Stimulated activated CD4-positive, alpha-beta T cell treated with anti-CD3 and anti-CD28 coated beads, Interleukin-1b, Interleukin-23, amount 100 ng/mL, for 1 hour (primary cell): ENCODE data around the gene CIAPIN1.
"Not testable (repeated sequence)": the region's sequence is repeated elsewhere in the genome, so short reads cannot be mapped to it uniquely, and the experiment has no call there.

Experiments
- DNase-seq, 2 donors: peaks; one replicate each; pipeline ENCODE4 v3.0.0-alpha.2; 2020; ENCODE audit warnings: low read depth in 2 of 2

CIAPIN1 gene

DNA sequence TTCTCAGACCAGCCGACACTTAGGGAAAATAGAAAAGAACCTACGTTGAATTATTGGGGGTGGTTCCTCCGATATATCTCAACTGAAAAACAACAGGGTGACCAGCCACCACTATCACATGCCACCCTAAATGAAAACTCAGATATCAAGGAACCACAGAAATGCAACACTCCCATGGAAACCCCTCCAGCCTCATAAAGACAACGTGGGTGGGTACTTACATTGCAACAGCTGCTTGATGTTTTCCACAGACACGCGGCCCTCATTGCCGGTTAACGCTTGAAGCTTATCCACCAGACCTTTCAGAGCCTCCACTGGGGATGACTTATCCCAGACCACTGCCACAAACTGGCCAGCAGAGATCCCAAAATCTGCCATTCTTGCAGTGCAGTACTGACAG, 6.6 kb downstream of the CIAPIN1 start:
- DNase-seq: not testable (repeated sequence)

DNA sequence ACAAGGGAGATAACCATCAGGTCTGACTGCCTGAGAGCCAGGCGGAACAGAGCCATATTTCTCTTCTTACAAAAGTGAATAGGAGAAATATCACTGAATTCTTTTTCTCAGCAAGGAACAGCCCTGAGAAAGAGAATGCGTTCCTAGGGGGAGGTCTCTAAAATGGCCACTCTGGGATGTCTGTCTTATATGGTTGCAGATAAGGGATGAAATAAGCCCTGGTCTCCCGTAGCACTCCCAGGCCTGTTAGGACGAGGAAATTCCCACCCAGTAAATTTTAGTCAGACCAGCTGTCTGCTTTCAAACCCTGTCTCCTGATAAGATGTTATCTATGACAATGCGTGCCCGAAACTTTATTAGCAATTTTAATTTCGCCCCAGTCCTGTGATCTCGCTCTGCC, 7.2 kb downstream of the CIAPIN1 start:
- DNase-seq: not testable (repeated sequence)

DNA sequence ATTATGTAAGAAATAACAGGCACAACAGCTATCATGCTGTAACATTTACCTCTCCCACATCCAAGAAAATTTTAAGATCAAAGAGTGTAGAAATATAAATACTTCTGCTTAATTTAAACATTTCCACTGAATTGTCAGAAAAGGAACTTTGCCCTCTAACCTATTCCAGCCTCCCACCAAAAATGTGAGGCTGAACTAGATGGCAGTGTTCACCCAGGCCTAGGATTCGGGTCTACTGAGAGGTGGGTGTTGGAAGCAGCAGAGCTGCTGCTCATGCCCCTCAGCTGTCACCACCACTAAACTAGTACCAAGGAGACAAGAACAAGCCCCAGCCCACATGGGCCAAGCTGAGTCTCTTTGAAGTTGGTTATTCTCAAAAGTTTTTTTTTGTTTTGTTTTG, 11.3 kb downstream of the CIAPIN1 start:
- no peak for DNase-seq

DNA sequence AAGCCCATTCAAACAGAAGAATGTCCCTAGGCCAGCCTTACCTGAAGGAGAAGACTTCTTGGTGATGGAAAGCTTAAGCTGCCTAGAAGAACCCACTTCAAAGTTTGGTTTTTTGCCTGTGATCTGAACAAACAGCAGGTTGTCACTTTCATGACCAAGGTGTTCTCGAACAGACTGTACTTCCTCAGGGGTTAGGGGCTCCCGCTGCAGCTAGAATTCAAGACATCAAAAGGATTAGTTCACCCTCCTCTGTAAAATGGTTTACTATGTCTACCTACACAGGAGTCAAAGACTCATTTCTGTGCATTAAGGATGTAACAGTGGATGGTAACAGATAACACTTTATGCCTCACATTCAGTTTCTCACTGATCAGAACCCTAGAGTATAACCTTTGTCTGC, 13.2 kb downstream of the CIAPIN1 start:
- no peak for DNase-seq

DNA sequence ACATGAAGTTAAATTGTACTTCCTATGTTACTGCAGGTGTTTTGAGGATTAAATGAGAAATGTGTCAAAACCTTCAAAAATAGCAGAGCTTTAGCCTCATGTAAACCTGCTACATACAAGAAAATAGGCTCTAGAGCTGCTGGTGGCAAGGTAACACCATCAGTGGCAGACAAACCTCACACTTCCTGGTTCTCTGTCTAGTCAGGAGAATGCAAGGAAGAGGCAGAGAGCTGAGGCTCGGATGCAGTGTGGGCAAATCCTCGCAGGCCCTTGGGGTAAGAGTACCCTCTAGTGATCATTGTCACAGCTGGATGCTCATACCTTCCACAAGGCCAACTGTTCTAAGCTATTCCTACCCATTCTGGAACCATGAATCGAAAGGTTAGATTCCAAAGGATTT, 14.2 kb downstream of the CIAPIN1 start:
- no peak for DNase-seq

DNA sequence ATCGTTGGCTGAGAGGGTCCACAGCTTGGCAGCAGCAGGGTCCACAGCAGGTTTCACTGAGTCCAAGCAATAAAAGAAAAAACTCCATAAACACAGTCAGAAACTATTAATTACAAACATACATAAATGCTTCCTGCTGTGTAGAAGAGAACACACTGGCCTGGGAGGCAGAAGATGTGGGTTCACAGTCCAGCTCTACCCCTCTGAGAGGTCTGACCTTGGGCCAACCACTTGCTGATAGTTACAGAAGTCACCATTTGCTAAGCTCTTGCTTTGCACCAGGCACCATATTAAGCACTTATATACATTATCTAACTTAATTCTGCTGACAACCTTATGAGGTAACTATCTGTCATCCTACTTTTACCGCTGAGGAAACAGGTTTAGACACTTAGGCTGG, 14.7 kb downstream of the CIAPIN1 start:
- no peak for DNase-seq

DNA sequence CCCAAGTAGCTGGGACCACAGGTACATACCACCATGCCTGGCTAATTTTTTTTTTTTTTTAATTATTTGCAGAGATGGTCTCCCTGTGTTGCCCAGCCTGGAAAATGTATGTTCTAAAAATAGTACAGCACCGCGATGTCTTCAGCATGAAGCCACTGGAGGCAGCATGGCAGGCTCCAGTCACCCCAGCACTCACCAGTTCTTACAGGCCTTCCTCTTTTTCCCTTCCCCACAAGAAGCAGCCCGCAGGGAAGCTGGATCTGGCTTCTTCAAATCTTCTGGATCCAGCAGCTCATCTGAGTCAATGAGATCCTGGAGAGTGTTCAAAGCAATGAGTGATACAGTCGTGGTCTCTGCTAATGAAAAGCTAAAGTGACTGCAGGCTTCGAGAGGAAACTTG, 16.2 kb downstream of the CIAPIN1 start:
- DNase-seq: no peak

DNA sequence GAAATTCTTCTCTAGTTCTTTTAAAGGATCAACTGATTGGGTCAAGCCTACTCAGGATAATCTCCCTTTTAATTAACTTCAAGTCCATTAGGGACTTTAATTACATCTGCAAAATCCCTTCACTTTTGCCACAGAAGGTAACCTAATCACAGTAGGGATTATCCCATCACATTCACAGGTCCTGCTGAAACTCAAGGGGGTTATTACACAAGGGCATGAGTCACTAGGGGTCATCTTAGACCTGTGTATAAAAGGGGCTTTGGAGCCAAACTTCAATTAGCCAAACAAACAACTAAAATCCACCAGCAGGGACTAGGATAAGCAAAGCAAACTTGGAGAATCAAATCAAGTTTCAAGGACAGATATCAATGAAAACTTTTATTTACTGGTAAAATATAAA, 19.4 kb downstream of the CIAPIN1 start:
- no peak for DNase-seq

DNA sequence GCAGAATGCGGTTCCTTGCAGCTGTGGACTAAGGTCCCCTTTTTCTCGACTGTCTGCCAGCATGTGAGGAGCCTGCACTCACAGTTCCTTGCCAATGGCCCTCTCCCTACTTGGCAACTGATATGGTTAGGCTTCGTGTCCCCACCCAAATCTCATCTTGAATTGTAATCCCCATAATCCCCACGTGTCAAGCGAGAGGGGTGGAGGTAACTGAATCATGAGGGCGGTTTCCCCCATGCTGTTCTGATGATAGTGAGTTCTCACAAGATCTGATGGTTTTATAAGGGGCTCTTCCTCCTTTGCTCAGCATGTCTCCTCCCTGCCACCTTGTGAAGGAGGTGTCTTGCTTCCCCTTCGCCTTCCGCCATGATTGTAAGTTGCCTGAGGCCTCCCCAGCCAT, 19.9 kb downstream of the CIAPIN1 start:
- no peak for DNase-seq

DNA sequence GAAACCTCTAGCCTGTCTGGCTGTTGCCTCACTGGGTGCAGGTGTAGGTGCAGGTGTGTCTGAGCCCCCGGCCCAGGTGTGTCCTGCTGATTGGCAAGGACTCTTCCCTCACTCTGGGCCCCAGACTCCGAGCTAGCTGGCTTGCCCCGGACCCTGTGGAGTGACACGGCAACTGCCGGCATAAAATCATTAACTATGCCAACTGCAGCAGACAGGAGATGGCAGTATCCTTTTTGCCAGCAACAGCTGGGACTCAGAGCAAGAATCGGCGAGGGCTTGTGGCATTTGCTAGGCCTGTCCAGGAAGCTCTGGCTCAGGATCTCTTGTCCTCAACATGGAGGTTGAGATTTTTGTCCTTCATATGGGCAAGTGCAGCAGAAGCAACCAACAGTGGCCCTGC, 20.8 kb downstream of the CIAPIN1 start:
- DNase-seq: no peak

DNA sequence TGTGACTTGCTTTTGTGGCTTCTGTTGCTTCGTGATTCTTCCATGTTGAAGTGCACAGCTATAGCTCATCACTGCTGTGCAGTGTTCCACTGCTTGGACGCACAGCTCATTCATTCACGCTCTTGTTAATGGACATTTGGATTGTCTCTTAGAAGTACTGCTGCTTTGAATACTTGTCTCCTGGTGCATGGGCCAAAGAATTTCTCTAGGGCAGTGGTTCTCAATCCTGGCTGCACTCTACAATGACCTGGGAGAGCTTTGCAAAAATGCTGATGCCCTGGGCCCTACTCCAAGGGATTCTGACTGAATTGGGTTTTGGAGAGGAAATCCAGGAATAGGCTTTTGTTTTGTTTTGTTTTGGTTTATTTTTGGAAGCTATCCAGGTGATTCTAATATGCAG, 22.6 kb downstream of the CIAPIN1 start:
- no peak for DNase-seq

DNA sequence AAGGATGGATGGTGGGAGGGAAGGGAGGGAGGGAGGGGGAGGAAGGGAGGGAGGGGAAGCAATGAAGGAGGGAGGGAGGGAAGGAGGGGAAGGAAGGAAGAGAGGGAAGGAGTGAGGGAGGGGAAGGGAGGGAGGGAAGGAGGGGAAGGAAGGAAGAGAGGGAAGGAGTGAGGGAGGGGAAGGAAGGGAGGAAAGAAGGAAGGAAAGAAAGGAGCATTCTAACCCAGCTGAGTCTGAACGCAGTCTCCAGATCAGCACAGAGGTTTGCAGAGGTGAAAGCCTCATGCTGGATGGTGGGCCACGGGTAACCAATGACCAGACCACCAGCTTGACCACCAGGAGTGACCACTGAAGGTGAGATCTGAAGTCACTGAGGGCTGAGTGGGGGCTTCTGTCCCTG, 24.0 kb downstream of the CIAPIN1 start:
- DNase-seq: no peak

DNA sequence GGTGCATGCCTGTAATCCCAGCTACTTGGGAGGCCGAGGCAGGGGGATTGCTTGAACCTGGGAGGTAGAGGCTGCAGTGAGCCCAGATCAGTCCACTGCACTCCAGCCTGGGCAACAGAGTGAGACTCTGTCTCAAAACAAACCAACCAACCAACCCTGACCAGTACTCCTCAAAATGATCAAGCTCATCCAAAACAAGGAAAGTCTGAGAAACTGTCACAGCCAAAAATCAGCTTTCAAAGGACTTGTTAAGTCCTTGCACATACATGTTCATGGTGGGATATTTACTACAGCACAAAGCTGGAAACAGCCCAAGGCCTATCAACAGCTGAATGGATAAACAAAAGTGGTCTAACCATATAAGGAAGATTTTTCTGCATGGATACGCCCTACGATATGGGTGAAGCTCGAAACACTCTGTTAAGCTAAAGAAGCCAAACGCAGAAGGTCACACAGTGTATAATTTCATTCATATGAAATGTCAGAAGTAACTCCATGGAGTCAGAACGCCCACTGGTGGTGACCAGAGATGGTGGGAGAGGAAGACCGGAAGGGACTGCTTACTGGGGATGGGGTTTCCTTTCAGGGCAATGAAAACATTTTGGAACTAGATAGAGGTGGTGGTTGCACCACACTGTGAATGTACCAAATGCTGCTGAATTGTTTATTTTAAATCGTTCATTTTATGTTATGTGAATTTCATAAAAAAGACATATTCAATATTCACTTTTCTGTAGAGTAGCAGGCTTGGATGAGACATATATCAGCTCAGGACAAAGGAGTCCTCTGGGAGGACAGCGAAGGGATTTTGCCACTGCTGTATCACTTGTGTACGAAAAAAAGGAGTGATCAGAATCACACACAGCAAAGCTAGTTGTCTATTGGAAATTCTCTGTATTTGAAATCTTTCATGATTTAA, 24.9 kb downstream of the CIAPIN1 start:
- no peak for DNase-seq

DNA sequence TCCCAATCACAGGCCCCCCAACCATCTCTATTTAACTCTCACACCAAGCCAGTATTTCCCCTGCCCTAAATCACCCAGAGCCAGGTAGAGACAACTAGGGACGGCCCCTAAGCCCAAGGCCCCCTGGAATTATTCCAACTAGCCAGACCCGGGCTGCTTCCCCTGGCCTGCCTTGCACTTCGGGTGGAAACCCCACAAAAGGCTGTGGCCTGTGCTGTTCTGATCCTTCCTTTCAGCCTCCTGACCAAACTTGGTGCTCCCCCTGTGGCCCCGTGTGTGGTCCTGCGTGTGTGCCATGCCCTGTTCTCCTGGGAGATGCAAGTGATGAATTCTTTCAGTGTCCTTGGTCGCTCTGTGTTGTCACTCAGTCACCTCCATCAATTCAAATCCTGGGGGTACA, 27.7 kb downstream of the CIAPIN1 start:
- no peak for DNase-seq

DNA sequence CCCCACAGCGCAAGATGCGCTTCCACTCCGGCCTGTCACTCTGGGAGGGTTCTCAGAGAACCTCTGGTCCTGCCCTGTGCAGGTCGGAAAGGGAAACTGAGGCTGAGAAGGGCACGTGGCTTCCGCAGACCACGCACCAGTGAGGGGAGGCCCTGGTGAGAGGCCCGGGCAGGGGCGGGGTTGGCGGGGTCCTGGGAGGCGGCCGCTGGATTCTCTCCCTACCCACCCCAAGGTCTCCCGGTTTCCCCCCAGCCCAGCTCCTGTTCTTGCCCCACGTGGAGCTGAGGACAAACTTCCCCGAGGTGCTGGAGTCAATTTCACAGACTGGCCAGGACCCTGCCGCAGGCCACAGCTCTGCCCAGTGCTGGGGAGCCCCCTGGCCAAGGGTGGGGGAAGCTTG, 31.1 kb downstream of the CIAPIN1 start:
- DNase-seq: no peak

DNA sequence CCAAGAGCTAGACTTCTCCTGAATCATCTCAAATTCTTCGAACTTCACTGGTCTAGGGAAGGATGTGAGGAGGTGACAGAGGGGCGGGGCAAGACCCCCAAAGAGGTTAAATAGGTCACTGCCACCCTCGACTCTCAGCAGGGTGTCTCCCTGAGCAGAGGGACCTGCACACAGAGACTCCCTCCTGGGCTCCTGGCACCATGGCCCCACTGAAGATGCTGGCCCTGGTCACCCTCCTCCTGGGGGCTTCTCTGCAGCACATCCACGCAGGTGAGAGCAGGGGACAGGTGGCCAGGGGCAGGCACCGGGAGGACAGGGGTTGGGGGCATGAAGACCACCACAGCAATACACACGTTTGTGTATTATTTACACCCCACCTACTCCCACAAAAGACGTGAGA, 33.5 kb downstream of the CIAPIN1 start:
- no peak for DNase-seq

DNA sequence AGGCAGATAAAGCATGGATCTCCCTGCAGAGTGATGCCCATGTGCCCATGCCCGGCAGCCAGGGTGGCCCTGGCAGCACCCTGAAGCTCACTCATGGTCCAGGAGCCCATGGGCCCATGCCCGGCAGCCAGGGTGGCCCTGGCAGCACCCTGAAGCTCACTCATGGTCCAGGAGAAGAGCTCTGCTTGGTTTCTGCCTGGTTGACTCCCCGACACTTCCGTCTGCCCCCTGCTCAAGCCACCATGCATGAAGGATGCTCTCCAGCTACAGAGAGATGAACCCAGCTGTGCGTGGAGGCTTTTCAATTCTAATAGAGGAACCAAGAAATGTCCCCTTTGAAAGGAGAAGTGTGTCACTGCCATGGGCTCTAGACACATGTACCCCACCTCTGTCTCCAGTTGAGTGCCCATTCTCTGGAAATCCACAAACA, 33.9 kb downstream of the CIAPIN1 start:
- DNase-seq: no peak

DNA sequence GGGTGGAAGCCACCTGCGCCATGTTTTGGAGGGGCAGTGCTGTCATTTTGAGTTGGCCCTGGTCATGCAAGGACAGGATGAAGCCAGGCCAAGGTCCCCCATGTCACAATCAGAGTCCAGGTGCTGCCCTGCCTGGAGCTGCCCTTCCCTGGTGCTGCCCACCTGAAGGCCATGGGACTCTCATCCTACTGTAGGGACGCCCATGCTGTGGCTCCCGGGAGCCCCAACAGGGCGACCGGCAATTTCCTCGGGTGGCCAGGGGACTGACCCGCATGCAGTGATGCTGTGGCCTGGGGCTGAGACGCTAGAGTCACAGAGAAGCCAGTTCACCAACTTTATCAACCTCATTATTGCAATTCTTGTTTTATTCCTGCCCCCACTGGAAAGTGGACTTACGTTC, 34.6 kb downstream of the CIAPIN1 start:
- no peak for DNase-seq

DNA sequence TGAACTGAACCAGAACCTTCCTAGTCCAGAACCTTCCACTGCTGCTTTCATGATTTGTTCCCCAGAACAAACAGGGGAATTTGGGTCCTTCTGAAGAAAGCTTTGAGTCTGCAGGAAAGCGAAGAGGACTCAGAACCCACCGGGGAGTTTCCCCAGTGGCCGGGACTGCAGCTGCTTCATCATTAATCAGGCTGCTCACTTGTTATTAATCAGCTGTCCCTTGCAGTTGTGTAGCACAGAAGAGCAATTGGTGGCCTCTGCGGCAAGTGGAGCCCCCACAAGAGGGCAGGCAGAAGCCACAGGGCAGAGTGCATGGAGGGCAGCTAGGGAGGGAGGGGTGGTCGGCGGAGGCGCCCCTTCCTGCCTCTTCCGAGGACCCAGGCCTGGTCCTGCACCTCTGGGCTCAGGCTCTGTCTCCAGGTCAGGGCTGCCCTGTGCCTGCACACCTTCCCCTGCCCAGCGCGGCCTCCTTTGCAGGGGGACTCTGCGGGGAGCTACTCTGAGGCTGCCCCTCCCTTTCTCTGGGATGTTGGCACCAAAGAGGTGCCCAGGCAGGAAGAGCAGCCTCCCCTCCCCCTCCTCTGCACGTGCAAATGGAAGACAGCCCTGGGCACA, 35.7 kb downstream of the CIAPIN1 start:
- no peak for DNase-seq

DNA sequence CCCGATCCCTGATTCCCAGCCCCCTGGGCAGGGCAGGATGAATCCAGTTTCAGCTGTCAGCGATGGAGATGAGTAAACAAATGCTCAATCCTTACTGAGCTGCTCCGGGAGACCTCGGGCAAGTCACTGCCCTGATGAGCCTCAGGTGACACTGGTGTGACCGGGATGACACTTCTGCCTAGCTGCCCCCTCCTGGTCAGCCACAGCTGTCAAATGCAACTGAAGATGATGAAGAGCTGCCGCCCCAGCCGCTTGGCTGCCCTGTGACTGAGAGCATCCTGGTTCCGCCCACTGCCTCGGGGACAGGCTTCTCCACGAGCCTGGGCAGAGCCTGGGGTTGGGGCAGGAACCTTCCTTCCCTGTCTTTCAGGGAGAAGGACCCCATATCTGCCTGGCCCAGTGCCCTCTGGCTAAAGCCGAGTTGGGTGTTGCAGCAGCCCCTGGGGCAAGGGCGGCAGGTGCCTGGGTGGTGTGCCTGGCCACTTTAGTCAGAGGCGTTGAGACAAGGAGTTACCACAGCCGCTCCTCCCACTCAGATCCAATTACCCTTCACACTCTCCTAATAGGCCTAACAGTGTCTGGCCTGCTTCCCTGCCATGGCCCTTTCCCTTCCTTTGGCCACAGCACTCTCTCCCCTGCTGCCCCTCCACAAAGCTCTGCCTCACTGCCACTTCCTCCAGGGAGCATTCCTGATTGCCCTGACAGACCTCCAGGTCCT, 37.2 kb downstream of the CIAPIN1 start:
- no peak for DNase-seq

DNA sequence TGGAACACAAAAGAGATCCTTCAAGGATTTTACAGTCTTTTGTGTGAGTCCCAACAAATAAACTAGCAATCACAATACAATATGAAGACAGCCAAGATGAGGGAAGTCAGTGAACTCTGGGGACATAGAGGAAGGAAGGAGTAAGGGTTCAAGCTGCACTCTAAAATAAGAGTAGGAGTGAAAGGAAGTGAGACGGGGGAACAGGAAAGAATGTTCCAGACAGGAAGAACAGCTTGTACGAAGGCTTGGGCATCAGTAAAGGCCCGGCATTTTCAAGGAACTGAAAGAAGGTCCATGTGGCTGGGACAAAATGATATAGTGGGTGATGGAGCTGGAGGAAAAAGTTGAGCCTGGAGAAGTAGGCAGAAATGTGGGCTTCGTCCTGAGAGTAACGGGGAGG, 38.1 kb downstream of the CIAPIN1 start:
- no peak for DNase-seq

DNA sequence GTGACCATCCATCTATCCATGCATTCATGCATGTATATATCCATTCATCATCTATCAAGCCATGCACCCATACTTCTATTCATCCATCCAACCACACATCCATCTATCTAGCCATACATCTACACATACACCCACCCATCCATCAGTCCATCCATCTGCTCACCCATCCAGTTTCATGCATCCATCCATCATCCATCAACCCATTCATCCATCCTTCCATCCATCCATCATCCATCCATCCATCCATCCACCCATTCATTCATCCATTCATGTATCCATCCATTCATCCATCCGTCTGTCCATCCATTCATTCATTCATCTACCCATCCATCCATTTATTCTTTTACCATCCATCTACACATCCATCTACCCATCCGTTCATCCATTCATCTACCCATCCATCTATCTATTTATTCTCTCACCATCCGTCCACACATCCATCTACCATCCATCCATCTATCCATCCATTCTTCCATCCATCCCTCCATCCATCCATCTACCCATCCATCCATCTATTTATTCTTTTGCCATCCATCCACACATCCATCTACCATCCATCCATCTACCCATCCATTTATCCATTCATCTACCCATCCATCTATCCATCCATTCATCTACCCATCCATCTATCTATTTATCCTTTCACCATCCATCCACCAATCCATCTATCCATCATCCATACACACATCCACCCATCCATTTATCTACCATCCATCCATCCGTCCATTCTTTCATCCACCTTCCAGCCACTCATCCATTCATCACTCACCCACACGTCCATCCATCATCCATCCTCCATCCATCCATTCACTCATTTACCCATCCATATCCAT, 39.4 kb downstream of the CIAPIN1 start:
- DNase-seq: no peak
